OCI-LY7 (cell line): ENCODE results near the gene CDCP1. TPM values are rescaled to one million over a fixed set of nuclear protein-coding genes. Genes with fewer than 3 reads are reported as not detected.
"Not testable (repeated sequence)": the region's sequence is repeated elsewhere in the genome, so short reads cannot be mapped to it uniquely, and the experiment has no call there.

ENCODE experiments used
- BruUV-seq: library from RNA; stranded (reverse); fragments of 400-500 nt; replicated peaks from 2 replicates; lab custom pipeline; 2021; lab: Mats Ljungman, UMichigan
- CTCF ChIA-PET: fragments of 300-600 bp; sonication (Branson Sonifier 250); formaldehyde crosslinking; loops from one replicate; lab custom pipeline; 2022; ENCODE audit warnings: antibody characterized with exemption; ENCODE audit not compliant: unreplicated experiment; lab: Charles Lee
- POLR2A ChIA-PET: fragments of 300-600 bp; sonication (Branson Sonifier 250); formaldehyde crosslinking; loops from one replicate; lab custom pipeline; 2022; ENCODE audit warnings: antibody characterized with exemption; lab: Charles Lee
- DNase-seq: peaks from one replicate; pipeline ENCODE4 v3.0.0-alpha.2; 2015; ENCODE audit warnings: low spot score
- H2AFZ ChIP-seq: fragments of 200-600 bp; sonication (generic), shearing (Covaris generic); 2 replicates; pipeline ENCODE4 v1.6.1; 2014; ENCODE audit warnings: mild to moderate bottlenecking, antibody characterized with exemption, low read length, moderate library complexity
- H3K27ac ChIP-seq: fragments of 200-600 bp; sonication (generic); 2 replicates; pipeline ENCODE4 v1.5.1; 2014; ENCODE audit warnings: mixed run types, low read depth, mild to moderate bottlenecking, moderate library complexity, low read length, inconsistent platforms; ENCODE audit not compliant: poor library complexity, severe bottlenecking
- H3K36me3 ChIP-seq: fragments of 200-600 bp; sonication (generic); 2 replicates; pipeline ENCODE4 v1.6.1; 2014; ENCODE audit warnings: mild to moderate bottlenecking, antibody characterized with exemption, low read length, moderate library complexity, mixed read lengths; ENCODE audit not compliant: insufficient read depth
- H3K4me1 ChIP-seq: fragments of 200-600 bp; sonication (generic); 2 replicates; pipeline ENCODE4 v1.5.1; 2014; ENCODE audit warnings: mild to moderate bottlenecking, low read length; ENCODE audit not compliant: insufficient read depth, poor library complexity, severe bottlenecking
- H3K4me2 ChIP-seq: fragments of 200-600 bp; sonication (generic); 2 replicates; pipeline ENCODE4 v1.6.1; 2014; ENCODE audit warnings: mild to moderate bottlenecking, low read length
- H3K4me3 ChIP-seq: fragments of 200-600 bp; sonication (generic); 2 replicates; pipeline ENCODE4 v1.5.1; 2014; ENCODE audit warnings: mild to moderate bottlenecking, low read depth, low read length; ENCODE audit not compliant: poor library complexity, severe bottlenecking
- H3K79me2 ChIP-seq: fragments of 200-600 bp; sonication (generic); 2 replicates; pipeline ENCODE4 v1.6.1; 2016; ENCODE audit warnings: low read depth, mild to moderate bottlenecking, low read length, moderate library complexity, mixed read lengths; ENCODE audit not compliant: insufficient read depth
- H3K9me2 ChIP-seq: fragments of 200-600 bp; sonication (generic); 2 replicates; pipeline ENCODE4 v1.6.1; 2016; ENCODE audit warnings: mild to moderate bottlenecking, low read length, mixed read lengths; ENCODE audit not compliant: insufficient read depth
- H3K9me3 ChIP-seq: fragments of 200-600 bp; sonication (generic); 2 replicates; pipeline ENCODE4 v1.6.1; 2014; ENCODE audit warnings: mild to moderate bottlenecking, mixed run types, low read length, mixed read lengths
- H4K20me1 ChIP-seq: fragments of 200-600 bp; sonication (generic); 2 replicates; pipeline ENCODE4 v1.6.1; 2014; ENCODE audit warnings: mild to moderate bottlenecking, antibody characterized with exemption, low read length, moderate library complexity, mixed read lengths; ENCODE audit not compliant: insufficient read depth
- EZH2phosphoT487 ChIP-seq: fragments of 200-600 bp; sonication (generic); IDR thresholded peaks from 2 replicates; pipeline ENCODE4 v1.6.1; 2018; ENCODE audit warnings: low read depth, borderline replicate concordance, mild to moderate bottlenecking, mixed run types, antibody characterized with exemption, low read length, moderate library complexity, mixed read lengths
- intact Hi-C: fragments of 100-400 bp; cut with micrococcal nuclease; formaldehyde crosslinking; loops from one replicate; pipeline ENCODE4 v1.10.0; 2022; ENCODE audit not compliant: unreplicated experiment
- total RNA-seq, 2 experiments: library from RNA; depleted of rRNA in 1 of 2; stranded (reverse); fragments of >200 nt in 1 of 2; shearing (Covaris generic) in 1 of 2; gene quantifications; 2 replicates each; pipeline ENCODE4 v1.2.3, GENCODE V29; 2014 to 2022
- TF ChIP-seq, protein P1 (sequence below): fragments of 200-600 bp; sonication (generic); conservative IDR thresholded peaks from 2 replicates; pipeline ENCODE4 v1.5.1; 2014; ENCODE audit warnings: mild to moderate bottlenecking, antibody characterized with exemption, low read length, moderate library complexity, mixed read lengths

Gene CDCP1
- total RNA-seq, 2 experiments from 2014 or later = not detected

- H3K79me2 ChIP-seq = no peaks in the 10 kb centered on the region
- ChIA-PET CTCF (no interaction called here), POLR2A (no interaction called here)
- no peak overlapping the region for H3K27ac ChIP-seq
- H3K4me3 ChIP-seq = no peak overlapping the region
- TF ChIP-seq EZH2phosphoT487 = no peak
- TF ChIP-seq, protein P1, sequence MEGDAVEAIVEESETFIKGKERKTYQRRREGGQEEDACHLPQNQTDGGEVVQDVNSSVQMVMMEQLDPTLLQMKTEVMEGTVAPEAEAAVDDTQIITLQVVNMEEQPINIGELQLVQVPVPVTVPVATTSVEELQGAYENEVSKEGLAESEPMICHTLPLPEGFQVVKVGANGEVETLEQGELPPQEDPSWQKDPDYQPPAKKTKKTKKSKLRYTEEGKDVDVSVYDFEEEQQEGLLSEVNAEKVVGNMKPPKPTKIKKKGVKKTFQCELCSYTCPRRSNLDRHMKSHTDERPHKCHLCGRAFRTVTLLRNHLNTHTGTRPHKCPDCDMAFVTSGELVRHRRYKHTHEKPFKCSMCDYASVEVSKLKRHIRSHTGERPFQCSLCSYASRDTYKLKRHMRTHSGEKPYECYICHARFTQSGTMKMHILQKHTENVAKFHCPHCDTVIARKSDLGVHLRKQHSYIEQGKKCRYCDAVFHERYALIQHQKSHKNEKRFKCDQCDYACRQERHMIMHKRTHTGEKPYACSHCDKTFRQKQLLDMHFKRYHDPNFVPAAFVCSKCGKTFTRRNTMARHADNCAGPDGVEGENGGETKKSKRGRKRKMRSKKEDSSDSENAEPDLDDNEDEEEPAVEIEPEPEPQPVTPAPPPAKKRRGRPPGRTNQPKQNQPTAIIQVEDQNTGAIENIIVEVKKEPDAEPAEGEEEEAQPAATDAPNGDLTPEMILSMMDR = no peak
- no peak overlapping the region for H2AFZ ChIP-seq
- H3K4me1 ChIP-seq = no peaks in the 10 kb centered on the region
- no peaks in the 10 kb centered on the region for H3K9me3 ChIP-seq
- H3K9me2 ChIP-seq = no peaks in the 10 kb centered on the region
- no peaks in the 10 kb centered on the region for H4K20me1 ChIP-seq
- intact Hi-C loops = no loop called here
- DNase-seq = no peak
- H3K4me2 ChIP-seq = no peak overlapping the region
- H3K36me3 ChIP-seq = no peaks in the 10 kb centered on the region
- BruUV-seq = no TSS peak
Measured at GRCh38 chr3:45145223-45145622, 955 bp downstream of the CDCP1 start.

DNA sequence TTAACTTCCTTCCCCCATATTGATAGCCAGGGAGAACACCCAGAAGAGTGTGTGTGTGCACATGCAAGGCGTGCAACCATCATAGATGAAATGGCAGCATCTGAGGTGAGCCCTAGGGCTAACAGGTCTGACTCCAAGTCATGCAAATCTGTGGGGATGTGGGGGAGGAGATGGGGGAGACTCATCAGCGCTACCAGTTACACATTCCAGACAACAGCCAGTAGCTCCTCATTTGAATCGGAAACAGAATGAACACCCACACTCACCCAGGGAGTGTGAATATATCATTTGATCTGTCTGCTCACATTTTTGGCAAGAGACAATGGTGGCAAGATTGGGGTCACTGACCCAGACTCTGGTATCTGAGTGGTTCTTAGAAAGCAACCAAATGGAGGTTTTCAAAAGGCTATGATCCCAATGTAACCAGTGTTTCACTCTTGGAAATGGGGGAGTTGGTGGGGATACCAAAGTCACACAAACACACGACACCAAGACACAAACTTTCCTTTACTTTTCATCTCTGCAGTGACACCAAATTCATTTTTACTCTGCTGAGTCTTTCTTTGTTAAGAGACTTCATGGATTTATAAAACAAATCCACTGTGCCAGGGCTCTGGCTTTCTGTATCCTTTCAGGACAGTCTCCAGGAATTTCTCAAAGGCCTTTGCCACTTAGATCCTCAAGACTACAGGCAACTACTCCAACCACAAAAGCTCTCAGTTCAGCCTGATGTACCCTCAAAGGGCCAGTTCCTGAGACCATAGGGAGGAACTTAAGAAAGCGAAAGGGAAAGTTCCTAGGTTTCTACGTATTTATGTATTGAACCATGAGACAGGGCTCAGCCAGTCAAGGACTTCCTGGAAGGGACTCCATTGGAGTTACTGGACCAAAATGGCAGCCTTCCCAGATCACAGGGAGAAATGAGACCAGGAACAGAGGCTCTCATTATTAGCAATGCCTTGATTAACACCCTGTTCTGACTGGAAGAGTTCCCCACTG lies 2.2 kb downstream of the CDCP1 start:
- no peaks in the 10 kb centered on the region for H4K20me1 ChIP-seq
- no peaks in the 10 kb centered on the region for H3K9me2 ChIP-seq
- TF ChIP-seq EZH2phosphoT487 = no peak
- H3K4me2 ChIP-seq = no peak overlapping the region
- CTCF ChIA-PET = no interaction called here
- H3K9me3 ChIP-seq = no peaks in the 10 kb centered on the region
- no peak for DNase-seq
- POLR2A ChIA-PET = no interaction called here
- BruUV-seq = no TSS peak
- H3K79me2 ChIP-seq = no peaks in the 10 kb centered on the region
- H2AFZ ChIP-seq = no peak overlapping the region
- no peaks in the 10 kb centered on the region for H3K36me3 ChIP-seq
- intact Hi-C loops = no loop called here
- H3K4me1 ChIP-seq = no peaks in the 10 kb centered on the region
- no peak overlapping the region for H3K27ac ChIP-seq
- H3K4me3 ChIP-seq = no peak overlapping the region

DNA sequence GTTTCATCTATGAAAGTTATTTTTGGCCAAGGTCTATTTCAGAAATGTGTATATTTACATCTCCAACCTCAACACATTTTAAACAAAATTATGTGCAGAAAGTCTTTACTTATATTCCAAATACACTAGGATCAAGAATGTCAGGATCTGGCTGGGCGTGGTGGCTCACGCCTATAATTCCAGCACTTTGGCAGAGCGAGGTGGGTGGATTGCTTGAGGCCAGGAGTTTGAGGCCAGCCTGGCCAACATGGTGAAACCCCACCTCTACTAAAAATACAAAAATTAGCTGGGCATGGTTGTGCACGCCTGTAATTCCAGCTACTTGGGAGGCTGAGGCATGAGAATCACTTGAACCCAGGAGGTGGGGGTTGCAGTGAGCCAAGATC lies 5.4 kb downstream of the CDCP1 start:
- H4K20me1 ChIP-seq, H3K27ac ChIP-seq, CTCF ChIA-PET, H2AFZ ChIP-seq, POLR2A ChIA-PET, H3K9me3 ChIP-seq, H3K36me3 ChIP-seq, H3K4me3 ChIP-seq, intact Hi-C loops, H3K4me2 ChIP-seq, H3K79me2 ChIP-seq, DNase-seq, BruUV-seq, H3K9me2 ChIP-seq, H3K4me1 ChIP-seq: not testable (repeated sequence)
